Activated naive CD8-positive, alpha-beta T cell treated with anti-CD3 and anti-CD28 coated beads for 36 hours (primary cell): ENCODE data around the gene CFAP299. TPM values are rescaled to one million over a fixed set of nuclear protein-coding genes. Genes with fewer than 3 reads are reported as not detected.

ENCODE experiments used
- DNase-seq: peaks from one replicate; pipeline ENCODE4 v3.0.0; 2021
- H3K27ac Mint-ChIP-seq: one replicate; pipeline ENCODE4 v1.8.0; 2022; ENCODE audit warnings: mild to moderate bottlenecking, moderate library complexity, mixed read lengths
- H3K27me3 Mint-ChIP-seq: one replicate; pipeline ENCODE4 v1.8.0; 2022; ENCODE audit warnings: mild to moderate bottlenecking, mixed read lengths
- H3K36me3 Mint-ChIP-seq: one replicate; pipeline ENCODE4 v1.8.0; 2021; ENCODE audit warnings: mild to moderate bottlenecking, mixed read lengths
- H3K4me1 Mint-ChIP-seq: one replicate; pipeline ENCODE4 v1.8.0; 2021; ENCODE audit warnings: mixed read lengths
- H3K4me3 Mint-ChIP-seq: one replicate; pipeline ENCODE4 v1.8.0; 2022; ENCODE audit warnings: mild to moderate bottlenecking, moderate library complexity, mixed read lengths
- H3K9me3 Mint-ChIP-seq: one replicate; pipeline ENCODE4 v1.8.0; 2022; ENCODE audit warnings: mixed read lengths
- total RNA-seq, 2 experiments: library from RNA; stranded (reverse); gene quantifications; one replicate each; pipeline ENCODE4 v1.2.3, GENCODE V29; 2021

The CFAP299 gene
- total RNA-seq, 2 experiments from 2014 or later: not detected

GRCh38 chr4:80900908-80901307 lies 565.4 kb downstream of the CFAP299 start:
- Mint-ChIP-seq H3K4me3 (no peak overlapping the region), H3K4me1 (no peaks in the 10 kb centered on the region), H3K9me3 (peaks cover 1% of the 10 kb centered on the region), H3K27me3 (no peaks in the 10 kb centered on the region), H3K36me3 (peaks cover 1% of the 10 kb centered on the region), H3K27ac (no peak overlapping the region)
- no peak for DNase-seq

- no peaks in the 10 kb centered on the region for H3K4me1 Mint-ChIP-seq
- H3K27me3 Mint-ChIP-seq: no peaks in the 10 kb centered on the region
- peaks cover 13% of the 10 kb centered on the region for H3K9me3 Mint-ChIP-seq
- peaks cover 8% of the 10 kb centered on the region for H3K36me3 Mint-ChIP-seq
- H3K4me3 Mint-ChIP-seq: no peak overlapping the region
- no peak overlapping the region for H3K27ac Mint-ChIP-seq
- no peak for DNase-seq
Observed at GRCh38 chr4:80903020-80903419, 567.5 kb downstream of the CFAP299 start.

GRCh38 chr4:80909938-80910337 lies 574.4 kb downstream of the CFAP299 start:
- Mint-ChIP-seq H3K4me3 (no peak overlapping the region), H3K36me3 (peaks cover 8% of the 10 kb centered on the region), H3K27me3 (no peaks in the 10 kb centered on the region), H3K4me1 (peaks cover 8% of the 10 kb centered on the region), H3K9me3 (peaks cover 15% of the 10 kb centered on the region), H3K27ac (no peak overlapping the region)
- no peak for DNase-seq

- peaks cover 8% of the 10 kb centered on the region for H3K4me1 Mint-ChIP-seq
- no peak for DNase-seq
- peaks cover 7% of the 10 kb centered on the region for H3K36me3 Mint-ChIP-seq
- H3K9me3 Mint-ChIP-seq: peaks cover 9% of the 10 kb centered on the region
- H3K4me3 Mint-ChIP-seq: no peak overlapping the region
- no peak overlapping the region for H3K27ac Mint-ChIP-seq
- H3K27me3 Mint-ChIP-seq: no peaks in the 10 kb centered on the region
Observed at GRCh38 chr4:80911458-80911857, 575.9 kb downstream of the CFAP299 start.

DNA sequence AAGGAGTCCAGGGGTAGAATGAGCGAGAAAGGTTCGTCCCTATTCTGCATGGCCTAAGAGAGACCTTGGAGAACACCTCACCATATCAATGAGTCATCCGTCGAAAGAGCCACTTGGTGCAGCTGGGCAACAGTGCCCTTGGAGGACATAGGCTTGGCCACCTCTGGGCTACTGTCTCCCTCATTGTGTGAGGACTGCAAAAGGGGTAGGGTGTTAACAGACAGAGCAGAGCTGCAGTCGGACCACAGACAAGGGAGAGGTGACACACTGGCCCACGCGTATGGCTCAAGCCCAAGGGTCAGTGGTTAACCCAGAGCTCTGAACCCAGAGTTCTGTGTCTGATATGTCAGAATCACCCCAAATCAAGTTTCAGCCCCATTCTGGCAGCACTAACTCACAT lies 576.8 kb downstream of the CFAP299 start:
- H3K9me3 Mint-ChIP-seq: peaks cover 2% of the 10 kb centered on the region
- H3K27me3 Mint-ChIP-seq: no peaks in the 10 kb centered on the region
- H3K4me3 Mint-ChIP-seq: no peak overlapping the region
- no peak overlapping the region for H3K27ac Mint-ChIP-seq
- no peak for DNase-seq
- peaks cover 8% of the 10 kb centered on the region for H3K4me1 Mint-ChIP-seq
- peaks cover under 1% of the 10 kb centered on the region for H3K36me3 Mint-ChIP-seq

DNA sequence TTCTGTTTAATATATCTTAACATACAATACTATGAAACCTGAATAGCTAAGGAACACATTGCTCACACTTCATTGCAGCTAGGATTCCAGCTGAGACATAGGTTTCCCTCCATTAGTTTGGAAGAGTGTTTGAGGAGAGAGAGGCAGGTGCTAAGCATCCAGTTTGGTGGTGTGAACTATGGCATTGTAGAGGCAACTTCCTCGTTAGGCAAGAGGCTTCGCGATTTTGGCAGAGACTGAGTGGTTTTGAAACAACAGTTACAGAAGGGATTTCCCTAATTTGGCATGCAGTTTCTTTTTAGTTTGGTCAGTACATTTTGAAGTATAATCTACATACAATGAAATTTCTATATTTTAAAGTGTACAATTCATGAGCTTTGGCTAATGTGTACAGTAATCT lies 577.9 kb downstream of the CFAP299 start:
- H3K9me3 Mint-ChIP-seq: no peaks in the 10 kb centered on the region
- DNase-seq: no peak
- H3K36me3 Mint-ChIP-seq: no peaks in the 10 kb centered on the region
- H3K27ac Mint-ChIP-seq: no peak overlapping the region
- no peak overlapping the region for H3K4me3 Mint-ChIP-seq
- peaks cover 8% of the 10 kb centered on the region for H3K4me1 Mint-ChIP-seq
- no peaks in the 10 kb centered on the region for H3K27me3 Mint-ChIP-seq

DNA sequence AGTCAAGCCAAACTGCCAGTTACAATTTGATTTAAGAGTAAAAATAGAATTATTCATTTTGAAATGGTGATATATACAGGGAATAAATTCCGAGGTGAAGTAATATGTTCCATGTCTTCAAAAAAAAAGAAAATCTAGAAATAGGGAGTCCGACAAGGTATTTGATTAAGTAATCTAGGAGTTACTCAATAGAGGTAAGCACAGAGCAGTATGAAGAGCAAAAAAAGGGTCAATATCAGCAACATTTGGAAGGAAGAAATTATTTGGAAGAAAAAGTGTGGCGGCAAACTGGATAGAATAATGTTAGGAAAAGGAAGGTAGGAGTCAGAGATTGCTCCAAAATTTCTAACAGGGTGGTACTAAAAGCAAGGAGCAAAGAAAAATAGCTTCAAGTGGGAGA lies 581.2 kb downstream of the CFAP299 start:
- no peak for DNase-seq
- Mint-ChIP-seq H3K9me3 (no peaks in the 10 kb centered on the region), H3K27me3 (no peaks in the 10 kb centered on the region), H3K4me3 (no peak overlapping the region), H3K36me3 (no peaks in the 10 kb centered on the region), H3K27ac (no peak overlapping the region), H3K4me1 (peaks cover 8% of the 10 kb centered on the region)

DNA sequence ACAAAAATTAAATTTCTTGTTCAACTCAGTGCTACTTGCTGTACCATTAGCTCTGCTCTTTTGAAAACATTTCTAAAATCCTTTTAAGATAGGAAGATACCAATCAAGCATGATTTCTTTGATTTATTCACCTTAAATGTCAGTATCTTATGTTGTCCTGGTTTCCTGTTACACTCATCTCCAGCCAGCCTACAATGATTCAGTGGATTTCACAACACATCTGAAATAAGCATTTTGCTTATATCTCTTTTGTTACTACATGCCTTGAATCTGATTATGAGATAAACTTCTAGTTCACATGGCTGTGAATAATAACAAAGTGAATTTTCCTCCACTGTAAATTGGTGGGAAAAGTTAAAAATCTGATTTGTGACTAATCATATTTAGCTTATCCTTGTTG lies 582.5 kb downstream of the CFAP299 start:
- DNase-seq: no peak
- H3K9me3 Mint-ChIP-seq: no peaks in the 10 kb centered on the region

DNA sequence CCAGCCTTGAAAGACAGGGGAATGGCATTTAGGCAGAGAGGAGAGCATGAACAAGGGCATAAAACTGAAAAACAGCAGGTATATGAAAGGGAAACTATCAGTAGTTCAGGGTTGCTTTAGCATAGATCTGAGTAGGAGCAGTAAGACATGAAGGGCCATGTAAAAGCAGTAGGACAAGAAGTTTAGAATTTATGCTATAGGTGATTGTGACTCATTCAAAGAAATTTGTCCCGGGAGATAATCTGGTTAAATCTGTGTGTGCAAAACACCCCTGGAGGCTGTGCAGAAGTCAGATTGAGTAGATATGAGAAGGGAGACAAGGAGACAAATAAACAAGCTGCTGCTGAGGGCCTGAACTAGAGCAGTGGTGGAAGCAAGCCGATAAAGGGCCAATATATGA lies 585.9 kb downstream of the CFAP299 start:
- Mint-ChIP-seq H3K9me3 (no peaks in the 10 kb centered on the region), H3K4me1 (no peaks in the 10 kb centered on the region), H3K27me3 (no peaks in the 10 kb centered on the region), H3K4me3 (no peak overlapping the region), H3K27ac (no peak overlapping the region), H3K36me3 (no peaks in the 10 kb centered on the region)
- DNase-seq: no peak

More for the DNA sequence above, 582.5 kb downstream of the CFAP299 start:
- H3K36me3 Mint-ChIP-seq: no peaks in the 10 kb centered on the region
- no peak overlapping the region for H3K27ac Mint-ChIP-seq
- no peaks in the 10 kb centered on the region for H3K27me3 Mint-ChIP-seq
- peaks cover 8% of the 10 kb centered on the region for H3K4me1 Mint-ChIP-seq
- no peak overlapping the region for H3K4me3 Mint-ChIP-seq

- no peaks in the 10 kb centered on the region for H3K4me1 Mint-ChIP-seq
- H3K4me3 Mint-ChIP-seq: no peak overlapping the region
- DNase-seq: no peak
- no peak overlapping the region for H3K27ac Mint-ChIP-seq
- no peaks in the 10 kb centered on the region for H3K27me3 Mint-ChIP-seq
- H3K9me3 Mint-ChIP-seq: no peaks in the 10 kb centered on the region
- H3K36me3 Mint-ChIP-seq: no peaks in the 10 kb centered on the region
Observed at GRCh38 chr4:80922941-80923340, 587.4 kb downstream of the CFAP299 start.

DNA sequence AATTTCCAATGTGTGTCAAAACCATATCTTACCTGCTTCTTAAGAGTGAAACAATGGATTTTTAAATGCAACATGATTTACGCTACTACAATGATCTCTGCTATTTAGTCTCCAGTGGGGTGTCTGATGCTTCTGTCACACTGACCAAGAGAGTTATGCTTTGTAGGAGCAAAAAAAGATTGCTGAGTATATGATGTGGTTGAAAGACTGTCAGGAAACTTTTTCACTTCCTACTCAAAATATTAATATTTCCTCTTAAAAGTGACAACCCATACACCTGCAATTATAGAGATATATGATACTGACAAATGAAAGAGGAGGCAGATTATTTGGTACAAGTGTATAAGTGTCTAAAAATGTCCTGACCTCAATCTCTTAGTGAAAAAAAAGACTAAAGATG lies 589.8 kb downstream of the CFAP299 start:
- no peaks in the 10 kb centered on the region for H3K27me3 Mint-ChIP-seq
- no peak overlapping the region for H3K27ac Mint-ChIP-seq
- no peak for DNase-seq
- peaks cover 2% of the 10 kb centered on the region for H3K4me1 Mint-ChIP-seq
- H3K4me3 Mint-ChIP-seq: no peak overlapping the region
- no peaks in the 10 kb centered on the region for H3K36me3 Mint-ChIP-seq
- H3K9me3 Mint-ChIP-seq: no peaks in the 10 kb centered on the region

GRCh38 chr4:80926446-80926845 lies 590.9 kb downstream of the CFAP299 start:
- no peak overlapping the region for H3K4me3 Mint-ChIP-seq
- no peak for DNase-seq
- H3K27ac Mint-ChIP-seq: no peak overlapping the region
- no peaks in the 10 kb centered on the region for H3K9me3 Mint-ChIP-seq
- H3K27me3 Mint-ChIP-seq: no peaks in the 10 kb centered on the region
- H3K4me1 Mint-ChIP-seq: peaks cover 6% of the 10 kb centered on the region
- H3K36me3 Mint-ChIP-seq: no peaks in the 10 kb centered on the region

DNA sequence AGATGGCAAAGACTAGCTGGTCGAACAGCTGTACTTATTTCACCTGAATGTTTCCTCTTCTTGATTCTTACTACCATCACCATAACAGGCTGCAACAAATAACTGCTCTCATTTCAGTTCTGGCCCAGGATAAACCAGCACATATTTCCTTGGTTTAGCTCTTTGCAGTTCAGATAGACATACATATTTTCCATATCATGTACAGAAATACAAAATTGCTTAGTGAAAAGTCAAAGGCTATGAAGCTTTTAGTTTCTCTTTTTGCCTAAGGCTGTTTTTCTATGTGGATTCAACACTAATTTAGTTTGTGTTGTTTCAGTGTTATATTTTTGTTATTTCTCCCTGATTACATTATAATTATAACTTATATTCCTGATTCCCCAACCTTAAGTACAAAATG lies 591.4 kb downstream of the CFAP299 start:
- peaks cover 6% of the 10 kb centered on the region for H3K4me1 Mint-ChIP-seq
- H3K9me3 Mint-ChIP-seq: no peaks in the 10 kb centered on the region
- no peaks in the 10 kb centered on the region for H3K36me3 Mint-ChIP-seq
- H3K27ac Mint-ChIP-seq: no peak overlapping the region
- H3K4me3 Mint-ChIP-seq: no peak overlapping the region
- DNase-seq: no peak
- H3K27me3 Mint-ChIP-seq: no peaks in the 10 kb centered on the region

DNA sequence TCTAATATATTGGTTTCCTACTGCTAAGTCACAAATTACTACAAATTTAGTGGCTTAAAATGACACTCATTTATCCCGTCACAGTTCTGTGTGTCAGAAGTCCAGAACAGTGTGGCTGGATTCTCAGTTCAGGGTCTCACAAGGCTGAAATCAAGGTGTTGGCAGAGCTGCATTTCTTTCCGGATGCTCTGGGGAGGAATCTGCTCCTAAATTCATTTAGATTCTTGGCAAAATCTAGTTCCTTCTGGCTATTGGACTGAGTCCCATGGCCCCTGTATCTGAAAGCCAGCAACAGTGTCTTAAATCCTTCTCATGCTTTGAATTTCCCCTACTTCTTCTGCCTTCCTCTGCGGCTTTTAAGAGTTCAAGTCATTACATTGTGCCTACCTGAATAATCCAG lies 591.9 kb downstream of the CFAP299 start:
- Mint-ChIP-seq H3K27ac (no peak overlapping the region), H3K9me3 (no peaks in the 10 kb centered on the region), H3K27me3 (no peaks in the 10 kb centered on the region), H3K36me3 (no peaks in the 10 kb centered on the region), H3K4me1 (peaks cover 6% of the 10 kb centered on the region), H3K4me3 (no peak overlapping the region)
- DNase-seq: no peak

DNA sequence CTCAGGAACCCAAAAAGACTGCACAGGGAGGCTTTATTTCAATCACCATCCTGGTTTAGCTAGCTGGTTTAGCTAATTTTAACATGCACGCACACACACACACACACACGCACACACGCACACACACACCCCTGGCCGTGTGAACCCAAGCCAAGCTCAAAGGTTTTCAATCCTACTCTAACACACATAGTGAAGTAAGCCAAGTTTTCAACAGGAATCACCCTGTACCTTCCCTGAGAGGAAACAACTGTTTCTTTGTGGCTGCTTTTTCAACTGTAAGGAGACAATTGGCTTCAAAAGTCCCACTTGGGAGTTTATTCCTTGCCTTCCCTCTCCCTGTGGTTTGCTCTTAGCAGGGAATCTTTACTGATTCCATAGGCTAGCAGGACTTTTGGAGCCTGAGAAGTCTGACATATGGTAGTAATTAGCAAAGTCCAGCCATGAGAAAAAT lies 596.1 kb downstream of the CFAP299 start:
- Mint-ChIP-seq H3K36me3 (no peaks in the 10 kb centered on the region), H3K9me3 (no peaks in the 10 kb centered on the region), H3K4me3 (no peak overlapping the region), H3K4me1 (peaks cover 6% of the 10 kb centered on the region), H3K27ac (no peak overlapping the region), H3K27me3 (no peaks in the 10 kb centered on the region)
- DNase-seq: no peak

- Mint-ChIP-seq H3K4me3 (no peak overlapping the region), H3K4me1 (no peaks in the 10 kb centered on the region), H3K9me3 (no peaks in the 10 kb centered on the region), H3K27ac (no peak overlapping the region), H3K36me3 (no peaks in the 10 kb centered on the region), H3K27me3 (no peaks in the 10 kb centered on the region)
- no peak for DNase-seq
Observed at GRCh38 chr4:80948141-80948540, 612.6 kb downstream of the CFAP299 start.

GRCh38 chr4:80948995-80949394 lies 613.5 kb downstream of the CFAP299 start:
- Mint-ChIP-seq H3K4me1 (no peaks in the 10 kb centered on the region), H3K27me3 (no peaks in the 10 kb centered on the region), H3K4me3 (no peak overlapping the region), H3K36me3 (no peaks in the 10 kb centered on the region), H3K27ac (no peak overlapping the region), H3K9me3 (no peaks in the 10 kb centered on the region)
- no peak for DNase-seq
